ENCODE measurements around the gene SPATA12.
"Not testable (repeated sequence)": the region's sequence is repeated elsewhere in the genome, so short reads cannot be mapped to it uniquely, and the experiment has no call there.

Gene SPATA12

GRCh38 chr3:57068437-57069089 is 8.1 kb downstream of the SPATA12 start:
- DNase-seq (peak in 1 of 2 donors; percentile 12), ATAC-seq (peak; percentile 86)
- no peak overlapping the region for H3K27ac Mint-ChIP-seq
- no peaks in the 10 kb centered on the region for H3K9me3 Mint-ChIP-seq
- H3K4me1 Mint-ChIP-seq, result peaks cover 12% of the 10 kb centered on the region
- H3K4me3 Mint-ChIP-seq, result no peak overlapping the region
- H3K27me3 Mint-ChIP-seq, result peaks cover 29% of the 10 kb centered on the region

DNA sequence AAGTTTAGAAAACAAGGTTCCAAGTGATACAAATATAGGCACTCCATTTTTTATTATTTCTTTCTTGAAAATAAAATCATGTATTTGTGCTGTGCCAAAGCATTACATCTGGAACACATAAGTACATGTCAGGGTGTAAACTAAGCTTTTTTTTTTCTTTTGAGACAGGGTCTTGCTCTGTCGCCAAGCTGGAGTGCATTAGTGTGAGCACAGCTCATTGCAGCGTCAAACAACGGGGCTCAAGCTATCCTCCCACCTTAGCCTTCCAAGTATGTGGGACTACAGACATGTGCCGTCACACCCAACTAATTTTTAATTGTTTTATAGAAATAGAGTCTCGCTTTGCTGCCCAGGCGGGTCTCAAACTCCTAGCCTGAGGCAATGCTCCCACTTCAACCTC is 9.0 kb downstream of the SPATA12 start:
- Mint-ChIP-seq H3K27me3 (peaks cover 37% of the 10 kb centered on the region), H3K9me3 (no peaks in the 10 kb centered on the region), H3K4me1 (peaks cover 12% of the 10 kb centered on the region), H3K4me3 (no peak overlapping the region), H3K27ac (no peak overlapping the region)
- ATAC-seq (no peak), DNase-seq (no peak)

DNA sequence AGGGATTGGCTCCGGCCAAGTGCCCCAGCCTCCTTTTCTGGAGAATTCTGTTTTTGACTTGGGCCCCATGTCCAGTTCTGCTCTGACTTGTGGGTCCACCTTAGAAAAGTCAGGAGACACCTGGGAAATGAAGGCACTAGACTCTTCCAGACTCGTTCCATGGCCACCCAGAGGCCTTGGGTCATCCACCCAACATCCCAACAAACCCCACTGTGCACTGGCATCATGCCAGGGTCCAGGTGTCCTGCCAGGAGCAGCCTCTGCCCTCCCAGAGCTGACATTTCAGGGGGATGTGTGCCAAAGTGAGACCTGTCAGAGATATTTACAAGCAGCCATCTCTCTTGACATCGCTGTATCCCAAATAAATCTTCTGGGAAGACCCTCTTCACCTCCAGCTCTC is 13.2 kb downstream of the SPATA12 start:
- Mint-ChIP-seq H3K27me3 (peaks cover 78% of the 10 kb centered on the region), H3K4me1 (peaks cover 14% of the 10 kb centered on the region), H3K4me3 (no peak overlapping the region), H3K27ac (no peak overlapping the region), H3K9me3 (no peaks in the 10 kb centered on the region)
- ATAC-seq, result no peak
- DNase-seq, result no peak

DNA sequence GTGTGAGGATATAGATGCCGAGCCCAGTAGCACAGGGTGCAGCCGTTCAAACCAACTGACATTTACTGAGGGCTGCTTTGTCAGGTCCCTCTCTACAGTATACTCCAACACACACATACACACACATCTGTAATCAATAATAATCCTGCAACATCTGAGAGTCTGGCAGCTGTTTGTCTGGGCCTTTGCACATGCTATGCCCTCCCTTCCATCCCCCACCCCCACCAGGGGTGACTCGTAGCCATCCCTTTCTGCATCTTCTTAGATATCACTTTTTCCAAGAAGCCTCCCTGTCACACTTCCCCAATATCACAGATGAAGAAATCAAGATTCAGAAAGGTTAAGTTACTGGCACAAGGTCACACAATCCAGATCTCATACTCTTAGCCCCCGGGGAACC is 13.7 kb downstream of the SPATA12 start:
- Mint-ChIP-seq H3K4me1 (peaks cover 10% of the 10 kb centered on the region), H3K9me3 (no peaks in the 10 kb centered on the region), H3K4me3 (no peak overlapping the region), H3K27ac (no peak overlapping the region), H3K27me3 (peaks cover 78% of the 10 kb centered on the region)
- no peak for DNase-seq
- ATAC-seq, result no peak

DNA sequence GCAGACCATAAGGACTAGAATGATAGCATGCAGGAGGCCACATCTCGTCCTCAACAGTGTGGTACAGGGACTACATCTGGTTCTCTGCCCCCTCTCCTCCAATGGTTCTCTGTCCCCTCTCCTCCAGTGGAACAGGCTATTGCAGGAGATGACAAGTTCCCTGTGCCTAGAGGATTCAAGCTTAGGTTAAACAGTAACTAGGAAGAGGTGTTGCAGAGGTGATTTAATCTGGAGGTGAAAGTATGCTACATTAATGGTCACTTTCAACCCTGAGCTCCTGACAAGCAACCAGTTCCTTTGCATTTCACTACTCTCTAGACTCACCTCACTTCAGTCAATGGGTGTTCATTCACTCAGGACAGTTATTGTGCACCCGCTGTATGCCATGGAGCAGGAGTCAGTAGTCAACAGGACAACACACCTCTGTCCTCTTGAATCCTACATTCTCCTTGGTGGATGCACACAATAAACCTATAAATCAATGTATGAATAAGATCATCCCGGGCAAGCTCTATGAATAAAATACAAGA is 16.0 kb downstream of the SPATA12 start:
- ATAC-seq (no peak), DNase-seq (no peak)
- Mint-ChIP-seq H3K27me3 (peaks cover 86% of the 10 kb centered on the region), H3K27ac (no peak overlapping the region), H3K9me3 (no peaks in the 10 kb centered on the region), H3K4me1 (peaks cover 9% of the 10 kb centered on the region), H3K4me3 (no peak overlapping the region)

DNA sequence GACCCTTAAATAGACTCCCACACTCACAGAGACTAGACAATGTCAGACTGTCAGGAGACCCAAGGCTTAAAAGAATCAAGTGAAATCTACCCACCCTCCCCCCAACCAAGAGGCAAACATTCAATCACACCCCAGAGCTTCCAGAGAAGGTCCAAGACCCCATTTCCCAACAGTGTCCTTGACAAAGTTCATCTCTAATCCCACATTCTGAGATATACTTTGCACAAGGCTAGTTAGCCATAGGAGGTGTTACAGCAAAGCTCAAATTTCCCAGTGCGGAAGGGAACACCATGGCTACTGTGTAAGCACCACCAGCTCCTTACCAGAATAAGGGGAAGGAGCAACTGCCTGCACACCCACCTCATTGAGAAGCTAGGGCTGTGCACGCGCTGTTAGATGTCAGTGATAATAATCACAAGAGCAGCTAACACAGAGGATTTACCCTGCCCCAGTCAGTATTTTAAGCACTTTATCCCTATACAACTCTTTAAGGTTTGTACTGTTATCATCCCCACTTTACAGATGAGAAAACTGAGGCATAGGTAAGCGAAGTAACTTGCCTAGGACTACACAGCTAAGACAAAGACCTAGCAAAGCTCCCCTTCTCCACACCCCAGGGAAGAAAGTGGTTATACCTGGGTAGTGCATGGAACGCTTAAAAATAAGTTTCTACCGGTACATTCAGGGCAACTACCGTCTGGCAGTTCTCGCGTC is 17.3 kb downstream of the SPATA12 start:
- Mint-ChIP-seq H3K4me1 (peaks cover 9% of the 10 kb centered on the region), H3K9me3 (no peaks in the 10 kb centered on the region), H3K27ac (no peak overlapping the region), H3K4me3 (peak overlapping the region; percentile 73 to 82), H3K27me3 (peaks cover 85% of the 10 kb centered on the region)
- no peak for ATAC-seq
- DNase-seq, result no peak

DNA sequence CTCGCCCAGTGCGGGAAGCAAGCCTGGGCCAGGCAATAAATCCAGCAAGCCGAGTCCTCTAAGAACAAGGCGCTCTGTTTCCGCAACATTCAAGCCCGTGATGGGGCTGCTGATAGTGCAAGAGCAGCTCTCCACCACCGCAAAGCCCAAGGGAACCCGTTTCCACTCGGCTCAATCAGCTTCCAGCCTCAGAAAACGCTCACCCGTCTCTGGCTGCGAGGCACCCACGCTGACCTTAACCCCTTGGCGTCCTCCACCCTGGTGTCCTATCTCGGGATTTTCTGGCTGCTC is 17.8 kb downstream of the SPATA12 start:
- Mint-ChIP-seq H3K27ac (no peak overlapping the region), H3K27me3 (peaks cover 80% of the 10 kb centered on the region), H3K4me3 (peak overlapping the region; percentile 73 to 82), H3K4me1 (peaks cover 9% of the 10 kb centered on the region), H3K9me3 (no peaks in the 10 kb centered on the region)
- DNase-seq (peak; percentile 18 to 25), ATAC-seq (peak; percentile 57)

GRCh38 chr3:57078635-57079473 is 18.4 kb downstream of the SPATA12 start:
- Mint-ChIP-seq H3K27me3 (peaks cover 74% of the 10 kb centered on the region), H3K9me3 (no peaks in the 10 kb centered on the region), H3K4me3 (peak overlapping the region; percentile 73 to 82), H3K27ac (no peak overlapping the region), H3K4me1 (peaks cover 9% of the 10 kb centered on the region)
- DNase-seq (peak; percentile 22 to 30), ATAC-seq (peak; percentile 60)

DNA sequence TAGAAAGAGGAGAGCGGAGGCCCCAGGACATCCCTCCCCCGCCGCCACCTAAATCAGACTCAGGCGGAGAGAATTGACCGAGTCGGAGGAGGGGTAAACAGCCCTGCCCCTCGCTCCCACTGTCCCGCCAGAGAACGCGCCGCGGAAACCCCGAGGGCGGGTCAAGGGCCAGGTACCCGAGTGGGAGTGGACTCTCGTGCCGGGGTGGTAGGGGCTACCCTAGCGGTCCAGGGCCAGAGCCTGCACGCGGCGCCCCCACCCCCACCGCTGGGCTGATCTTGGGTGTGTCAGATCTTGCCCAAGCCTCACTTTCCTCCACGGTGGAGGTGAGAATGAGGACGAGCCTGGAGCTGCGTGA is 19.0 kb downstream of the SPATA12 start:
- Mint-ChIP-seq H3K4me1 (peaks cover 9% of the 10 kb centered on the region), H3K27me3 (peaks cover 68% of the 10 kb centered on the region), H3K9me3 (no peaks in the 10 kb centered on the region), H3K4me3 (peak overlapping the region in 1 of 2 donors; percentile 82), H3K27ac (no peak overlapping the region)
- peak; percentile 9 to 18 for DNase-seq
- ATAC-seq, result no peak

DNA sequence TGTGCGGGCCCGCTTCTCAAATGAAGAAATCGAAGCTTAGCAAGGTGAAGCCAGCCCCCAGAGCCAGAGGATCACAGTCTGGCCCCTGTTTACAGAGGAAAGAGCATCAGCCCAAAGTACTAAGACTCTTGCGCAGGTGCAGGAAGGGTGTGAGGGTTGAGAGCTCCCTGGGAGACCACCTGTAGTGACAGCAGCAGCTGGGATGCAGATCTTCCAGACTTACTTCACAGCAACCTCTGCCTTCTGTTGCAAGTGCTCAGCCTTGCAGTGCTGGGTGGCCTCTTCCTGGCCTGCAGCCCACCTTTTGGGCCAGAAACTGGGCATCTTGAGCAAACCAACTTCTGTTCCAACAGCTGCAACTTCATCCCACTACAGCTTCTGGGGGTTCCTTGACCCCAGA is 19.7 kb downstream of the SPATA12 start:
- ATAC-seq (no peak), DNase-seq (no peak)
- Mint-ChIP-seq H3K27ac (no peak overlapping the region), H3K27me3 (peaks cover 61% of the 10 kb centered on the region), H3K4me1 (peaks cover 9% of the 10 kb centered on the region), H3K9me3 (no peaks in the 10 kb centered on the region), H3K4me3 (peak overlapping the region; percentile 30 to 48)

GRCh38 chr3:57081173-57081572 is 20.7 kb downstream of the SPATA12 start:
- ATAC-seq, result no peak
- Mint-ChIP-seq H3K4me1 (peaks cover 9% of the 10 kb centered on the region), H3K4me3 (no peak overlapping the region), H3K9me3 (no peaks in the 10 kb centered on the region), H3K27me3 (peaks cover 51% of the 10 kb centered on the region), H3K27ac (no peak overlapping the region)
- DNase-seq, result no peak

DNA sequence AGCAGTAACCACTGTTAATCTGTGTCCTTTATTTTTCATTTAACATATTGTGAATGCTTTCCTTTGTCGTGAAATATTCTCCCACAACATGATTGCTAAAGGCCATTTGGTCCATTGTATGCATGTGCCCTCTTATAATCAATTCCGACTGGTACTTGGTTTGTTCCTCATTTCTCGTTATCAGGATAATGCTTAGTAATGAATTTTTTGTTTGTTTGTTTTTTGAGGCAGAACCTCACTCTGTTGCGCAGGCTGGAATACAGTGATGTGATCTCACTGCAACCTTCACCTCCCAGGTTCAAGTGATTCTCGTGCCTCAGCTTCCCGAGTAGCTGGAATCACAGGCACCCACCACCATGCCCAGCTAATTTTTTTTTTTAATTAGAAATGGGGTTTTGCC is 22.0 kb downstream of the SPATA12 start:
- DNase-seq, result no peak
- no peaks in the 10 kb centered on the region for H3K9me3 Mint-ChIP-seq
- H3K27ac Mint-ChIP-seq, result no peak overlapping the region
- no peak overlapping the region for H3K4me3 Mint-ChIP-seq
- no peak for ATAC-seq
- H3K27me3 Mint-ChIP-seq, result peaks cover 38% of the 10 kb centered on the region
- peaks cover 9% of the 10 kb centered on the region for H3K4me1 Mint-ChIP-seq

GRCh38 chr3:57083266-57083995 is 23.0 kb downstream of the SPATA12 start:
- not testable (repeated sequence) for DNase-seq, ATAC-seq, H3K4me1 Mint-ChIP-seq, H3K9me3 Mint-ChIP-seq, H3K4me3 Mint-ChIP-seq, H3K27ac Mint-ChIP-seq
- H3K27me3 Mint-ChIP-seq, result peaks cover 28% of the 10 kb centered on the region

GRCh38 chr3:57085211-57085610 is 24.7 kb downstream of the SPATA12 start:
- Mint-ChIP-seq H3K4me1 (no peaks in the 10 kb centered on the region), H3K27ac (no peak overlapping the region), H3K27me3 (peaks cover 19% of the 10 kb centered on the region), H3K9me3 (no peaks in the 10 kb centered on the region), H3K4me3 (no peak overlapping the region)
- ATAC-seq (no peak), DNase-seq (no peak)

GRCh38 chr3:57086201-57086600 is 25.7 kb downstream of the SPATA12 start:
- Mint-ChIP-seq H3K9me3 (no peaks in the 10 kb centered on the region), H3K4me1 (no peaks in the 10 kb centered on the region), H3K27ac (no peak overlapping the region), H3K27me3 (peaks cover 9% of the 10 kb centered on the region), H3K4me3 (no peak overlapping the region)
- no peak for ATAC-seq
- DNase-seq, result no peak
